NCI-H187 treated with DMSO at 0.1 percent for 48 hours (cell line): ENCODE measurements around the gene F10.

Experiments
- DNase-seq: peaks from one replicate; lab custom pipeline; 2025; lab: John Stamatoyannopoulos, UW

Gene F10

GRCh38 chr13:113171250-113172125, 48.9 kb downstream of the F10 start:
- no peak for DNase-seq

GRCh38 chr13:113172419-113172926, 49.9 kb downstream of the F10 start:
- DNase-seq = no peak

GRCh38 chr13:113176280-113176679, 53.7 kb downstream of the F10 start:
- no peak for DNase-seq

- DNase-seq = no peak
These were observed 54.2 kb downstream of the F10 start for GRCh38 chr13:113176822-113177221.

- DNase-seq = no peak
These were observed 55.7 kb downstream of the F10 start for GRCh38 chr13:113178070-113178895.

- no peak for DNase-seq
These were observed 56.2 kb downstream of the F10 start for GRCh38 chr13:113178896-113179167.

GRCh38 chr13:113179374-113180230, 57.0 kb downstream of the F10 start:
- no peak for DNase-seq

- no peak for DNase-seq
These were observed 59.4 kb downstream of the F10 start for GRCh38 chr13:113182046-113182445.

GRCh38 chr13:113183450-113184129, 61.0 kb downstream of the F10 start:
- DNase-seq = no peak

GRCh38 chr13:113184568-113185440, 62.2 kb downstream of the F10 start:
- DNase-seq = no peak

GRCh38 chr13:113186061-113186900, 63.7 kb downstream of the F10 start:
- DNase-seq = no peak

- no peak for DNase-seq
These were observed 64.7 kb downstream of the F10 start for GRCh38 chr13:113187263-113187669.

- peak; percentile 16 for DNase-seq
These were observed 65.5 kb downstream of the F10 start for GRCh38 chr13:113187883-113188665.

- DNase-seq = no peak
These were observed 67.6 kb downstream of the F10 start for GRCh38 chr13:113190181-113190580.

GRCh38 chr13:113192279-113192678, 69.7 kb downstream of the F10 start:
- DNase-seq = no peak

- no peak for DNase-seq
These were observed 70.3 kb downstream of the F10 start for GRCh38 chr13:113192902-113193301.

- no peak for DNase-seq
These were observed 72.8 kb downstream of the F10 start for GRCh38 chr13:113195360-113195759.

- no peak for DNase-seq
These were observed 74.6 kb downstream of the F10 start for GRCh38 chr13:113196970-113197737.
